GM12878 (cell line): Measurements from ENCODE around the gene XRCC4.

ENCODE experiments used
- NFIC ChIP-seq: IDR thresholded peaks from 2 replicates; pipeline ENCODE4 v1.6.1; 2012; ENCODE audit warnings: low read depth, mild to moderate bottlenecking, inconsistent platforms, low read length, moderate library complexity
- TF ChIP-seq, protein P1 (sequence below), 3 experiments: IDR thresholded peaks in 2 of 3; conservative IDR thresholded peaks in 1 of 3; 2 replicates each; pipeline ENCODE4 v1.5.1; 2011; ENCODE audit warnings: low read depth in 3 of 3, low read length in 3 of 3, mild to moderate bottlenecking in 3 of 3, control low read depth in 2 of 3, moderate library complexity in 2 of 3, inconsistent platforms in 1 of 3, mixed read lengths in 1 of 3; ENCODE audit not compliant: control insufficient read depth in 2 of 3, insufficient read depth in 1 of 3; ENCODE audit errors: extremely low read depth in 1 of 3

DNA sequence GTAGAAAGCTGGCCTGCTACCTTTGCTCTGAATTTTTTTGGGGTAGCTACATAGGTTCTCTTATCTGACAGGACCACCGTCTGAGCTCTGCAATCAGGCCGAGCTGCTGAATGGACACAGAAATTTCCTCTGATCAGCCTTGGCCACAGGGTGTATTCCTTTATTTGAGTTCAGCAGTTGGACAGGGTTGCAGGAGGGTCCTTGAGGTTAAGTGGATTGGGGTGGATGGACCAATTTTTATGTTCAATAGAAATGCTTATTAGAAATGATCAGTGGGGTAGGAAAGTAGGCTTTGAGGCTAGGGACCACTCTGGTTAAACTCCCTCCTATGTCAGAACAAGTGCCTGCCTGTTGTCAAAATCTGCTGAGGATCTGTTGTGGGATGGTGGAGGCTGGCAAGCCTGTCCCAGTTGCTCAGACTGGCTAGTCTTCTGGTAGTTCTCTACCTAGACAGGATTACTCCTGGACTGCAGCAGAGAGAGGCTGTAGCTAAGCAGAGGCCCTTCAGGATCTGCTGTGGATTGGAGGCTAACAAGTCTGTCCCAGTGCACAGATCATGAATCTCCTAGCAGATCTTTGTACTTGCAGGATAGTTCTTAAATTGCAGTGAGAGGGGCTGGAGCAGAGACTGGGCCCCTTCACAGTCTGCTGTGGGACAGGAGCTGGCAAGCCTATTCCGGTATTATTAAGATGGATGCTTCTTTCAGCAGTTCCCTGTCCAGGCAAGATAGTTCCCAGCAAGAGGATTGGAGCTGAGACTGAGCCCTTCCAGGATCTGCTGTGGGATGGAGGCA is 18.0 kb downstream of the XRCC4 start:
- TF ChIP-seq, protein P1, sequence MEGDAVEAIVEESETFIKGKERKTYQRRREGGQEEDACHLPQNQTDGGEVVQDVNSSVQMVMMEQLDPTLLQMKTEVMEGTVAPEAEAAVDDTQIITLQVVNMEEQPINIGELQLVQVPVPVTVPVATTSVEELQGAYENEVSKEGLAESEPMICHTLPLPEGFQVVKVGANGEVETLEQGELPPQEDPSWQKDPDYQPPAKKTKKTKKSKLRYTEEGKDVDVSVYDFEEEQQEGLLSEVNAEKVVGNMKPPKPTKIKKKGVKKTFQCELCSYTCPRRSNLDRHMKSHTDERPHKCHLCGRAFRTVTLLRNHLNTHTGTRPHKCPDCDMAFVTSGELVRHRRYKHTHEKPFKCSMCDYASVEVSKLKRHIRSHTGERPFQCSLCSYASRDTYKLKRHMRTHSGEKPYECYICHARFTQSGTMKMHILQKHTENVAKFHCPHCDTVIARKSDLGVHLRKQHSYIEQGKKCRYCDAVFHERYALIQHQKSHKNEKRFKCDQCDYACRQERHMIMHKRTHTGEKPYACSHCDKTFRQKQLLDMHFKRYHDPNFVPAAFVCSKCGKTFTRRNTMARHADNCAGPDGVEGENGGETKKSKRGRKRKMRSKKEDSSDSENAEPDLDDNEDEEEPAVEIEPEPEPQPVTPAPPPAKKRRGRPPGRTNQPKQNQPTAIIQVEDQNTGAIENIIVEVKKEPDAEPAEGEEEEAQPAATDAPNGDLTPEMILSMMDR (IDR thresholded peaks at IDR 0.05 in 2 of 3, conservative IDR thresholded peaks at IDR 0.05 in 1 of 3; ENCODE audit: control insufficient read depth in 2 of 3, extremely low read depth in 1 of 3, insufficient read depth in 1 of 3, low read depth in 3 of 3, low read length in 3 of 3) = no peak
- TF ChIP-seq NFIC = no peak
